C4-2B (cell line): ENCODE results near the gene KSR2.

ENCODE experiments used
- H3K27ac ChIP-seq: fragments of 450-650 bp; 2 replicates; pipeline ENCODE4 v1.5.1; 2017
- ZFX ChIP-seq: fragments of 450-650 bp; IDR thresholded peaks from 2 replicates; pipeline ENCODE4 v1.6.1; 2017
- TF ChIP-seq, protein P1 (sequence below): fragments of 450-650 bp; conservative IDR thresholded peaks from 2 replicates; pipeline ENCODE4 v1.5.1; 2017; ENCODE audit warnings: mild to moderate bottlenecking

KSR2 gene

DNA sequence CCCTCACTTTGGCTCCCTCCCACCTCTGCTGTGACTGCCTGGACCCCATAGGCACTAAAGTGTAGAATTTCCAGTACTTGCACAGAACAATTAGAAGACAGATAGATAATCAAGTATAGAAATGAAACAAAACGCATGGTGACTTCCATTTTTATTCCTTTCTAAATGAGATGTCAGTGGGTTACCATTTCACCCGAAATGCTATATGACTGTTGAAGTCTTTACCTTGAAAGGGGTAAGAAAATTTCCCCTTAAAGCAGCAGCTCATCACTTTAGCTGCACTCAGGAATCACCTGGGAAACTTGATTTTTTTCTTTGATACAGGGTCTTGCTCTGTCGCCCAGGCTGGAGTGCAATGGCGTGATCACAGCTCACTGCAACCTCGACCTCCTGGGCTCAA, 12.5 kb upstream of the KSR2 start:
- no peak overlapping the region for H3K27ac ChIP-seq
- TF ChIP-seq ZFX, result no peak
- TF ChIP-seq, protein P1, sequence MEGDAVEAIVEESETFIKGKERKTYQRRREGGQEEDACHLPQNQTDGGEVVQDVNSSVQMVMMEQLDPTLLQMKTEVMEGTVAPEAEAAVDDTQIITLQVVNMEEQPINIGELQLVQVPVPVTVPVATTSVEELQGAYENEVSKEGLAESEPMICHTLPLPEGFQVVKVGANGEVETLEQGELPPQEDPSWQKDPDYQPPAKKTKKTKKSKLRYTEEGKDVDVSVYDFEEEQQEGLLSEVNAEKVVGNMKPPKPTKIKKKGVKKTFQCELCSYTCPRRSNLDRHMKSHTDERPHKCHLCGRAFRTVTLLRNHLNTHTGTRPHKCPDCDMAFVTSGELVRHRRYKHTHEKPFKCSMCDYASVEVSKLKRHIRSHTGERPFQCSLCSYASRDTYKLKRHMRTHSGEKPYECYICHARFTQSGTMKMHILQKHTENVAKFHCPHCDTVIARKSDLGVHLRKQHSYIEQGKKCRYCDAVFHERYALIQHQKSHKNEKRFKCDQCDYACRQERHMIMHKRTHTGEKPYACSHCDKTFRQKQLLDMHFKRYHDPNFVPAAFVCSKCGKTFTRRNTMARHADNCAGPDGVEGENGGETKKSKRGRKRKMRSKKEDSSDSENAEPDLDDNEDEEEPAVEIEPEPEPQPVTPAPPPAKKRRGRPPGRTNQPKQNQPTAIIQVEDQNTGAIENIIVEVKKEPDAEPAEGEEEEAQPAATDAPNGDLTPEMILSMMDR, result no peak

DNA sequence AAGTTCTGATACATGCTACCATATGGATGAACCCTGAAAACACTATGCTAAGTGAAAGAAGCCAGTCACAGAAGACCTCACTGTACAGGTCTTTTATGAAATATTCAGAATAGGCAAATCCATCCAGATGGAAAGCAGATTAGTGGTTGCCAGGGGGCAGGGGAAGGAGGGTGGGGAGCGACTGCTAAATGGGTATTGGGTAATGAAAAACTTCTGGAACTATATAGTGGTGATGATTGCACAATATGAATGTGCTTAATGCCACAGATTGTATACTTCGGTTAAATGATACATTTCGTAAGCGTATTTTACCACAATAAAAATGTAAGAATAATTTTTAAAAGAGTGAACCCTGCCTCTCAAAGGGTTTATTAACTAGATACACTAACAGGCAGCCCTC, 11.8 kb upstream of the KSR2 start:
- TF ChIP-seq ZFX, result no peak
- TF ChIP-seq, protein P1, result no peak
- H3K27ac ChIP-seq, result no peak overlapping the region

GRCh38 chr12:117977373-117977772, 8.6 kb upstream of the KSR2 start:
- TF ChIP-seq ZFX, result no peak
- TF ChIP-seq, protein P1, result no peak
- H3K27ac ChIP-seq, result no peak overlapping the region

GRCh38 chr12:117975006-117975405, 6.2 kb upstream of the KSR2 start:
- no peak overlapping the region for H3K27ac ChIP-seq
- TF ChIP-seq ZFX, result no peak
- TF ChIP-seq, protein P1, result no peak

DNA sequence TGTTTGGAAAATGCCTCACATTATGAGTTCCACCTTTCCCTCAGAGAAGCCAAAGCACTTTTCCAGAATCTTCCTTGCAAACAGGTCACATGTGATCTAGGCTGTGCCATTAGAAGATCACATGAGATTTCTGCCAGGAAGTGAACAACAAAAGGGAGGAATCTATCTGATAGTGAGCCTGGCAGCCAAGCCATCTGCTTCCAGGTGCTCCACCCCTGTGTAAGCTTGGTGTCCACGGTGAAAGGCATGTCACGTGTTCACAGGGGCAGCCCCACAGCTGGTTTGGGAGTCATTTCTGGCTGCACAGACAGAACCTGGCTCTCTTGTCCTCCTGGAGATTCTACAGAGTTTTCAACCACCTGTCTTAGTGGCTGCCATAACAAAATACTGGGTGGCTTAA, 3.5 kb upstream of the KSR2 start:
- no peak overlapping the region for H3K27ac ChIP-seq
- TF ChIP-seq, protein P1, result no peak
- TF ChIP-seq ZFX, result no peak

DNA sequence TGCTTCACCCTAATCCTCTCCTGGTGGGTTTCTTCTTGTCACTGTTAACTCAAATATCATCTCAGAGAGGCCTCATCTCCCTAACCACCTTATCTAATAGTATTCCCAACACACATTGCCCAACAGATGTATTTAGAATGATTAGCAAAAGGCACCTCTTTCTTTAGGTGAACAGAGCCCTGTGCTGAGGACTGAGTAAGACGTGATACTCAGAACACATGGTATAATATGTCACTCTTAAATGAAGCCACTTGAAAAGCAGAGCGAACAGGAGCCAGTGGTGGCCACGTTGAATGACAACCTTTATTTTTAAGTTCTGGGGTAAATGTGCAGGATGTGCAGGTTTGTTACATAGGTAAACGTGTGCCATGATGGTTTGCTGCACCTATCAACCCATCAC, 1.5 kb upstream of the KSR2 start:
- H3K27ac ChIP-seq, result no peak overlapping the region
- TF ChIP-seq ZFX, result no peak
- TF ChIP-seq, protein P1, result no peak

DNA sequence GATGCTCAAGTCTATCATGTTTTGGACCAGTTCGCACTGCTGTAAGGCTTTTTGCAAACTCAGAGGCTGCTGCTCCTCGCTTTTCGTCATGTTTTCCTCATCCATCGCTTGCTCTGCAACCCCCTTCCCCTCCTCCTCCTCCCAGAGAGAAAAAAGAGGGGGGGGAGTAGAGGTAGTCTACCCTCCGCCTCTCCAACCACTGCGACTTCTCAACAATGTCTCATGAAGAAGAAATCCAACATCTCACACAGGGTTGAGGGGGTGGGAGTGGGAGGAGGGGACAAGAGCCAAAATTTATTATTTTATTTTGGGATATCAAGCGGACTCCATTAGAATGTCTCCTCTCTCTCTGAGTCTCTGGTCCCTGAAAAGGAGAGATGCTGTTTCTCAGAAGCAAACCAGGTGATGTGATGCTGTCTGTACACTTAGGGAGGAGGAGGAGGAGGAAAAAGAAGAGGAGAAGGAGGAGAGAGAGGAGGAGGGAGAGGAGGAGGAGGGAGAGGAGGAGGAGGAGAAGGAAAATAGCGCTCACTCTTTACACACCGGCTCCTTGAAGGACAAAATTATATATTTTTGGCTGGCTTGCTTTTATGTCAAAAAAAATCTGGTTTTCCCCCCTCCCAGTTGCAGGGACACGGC, 520 bp downstream of the KSR2 start:
- TF ChIP-seq, protein P1, result no peak
- no peak for TF ChIP-seq ZFX
- peak overlapping the region; percentile 70 for H3K27ac ChIP-seq
